Measurements from ENCODE around the gene PTK7. TPM values are rescaled to one million over a fixed set of nuclear protein-coding genes. Genes with fewer than 3 reads are reported as not detected.
A peak's percentile ranks its signal among the peaks of the same experiment; 100 is the strongest.
"Not testable (repeated sequence)": the region's sequence is repeated elsewhere in the genome, so short reads cannot be mapped to it uniquely, and the experiment has no call there.

PTK7 gene
- total RNA-seq, 1 experiment from 2014 or later: 48.1 TPM

GRCh38 chr6:43115365-43115764 lies 39.3 kb downstream of the PTK7 start:
- peak overlapping the region; percentile 26; the same call in 1 of the 2 replicates for H3K27ac ChIP-seq (ENCODE audit: low read length)
- ATAC-seq (peak; percentile 56; the same call in 1 of the 2 replicates), DNase-seq (peak; percentile 75)
- no peaks in the 10 kb centered on the region for H3K9me2 ChIP-seq (replicated peaks; ENCODE audit: low read length)
- BruUV-seq (replicated peaks): no TSS peak
- peaks cover 6% of the 10 kb centered on the region; the same call in 1 of the 2 replicates for H3K4me1 ChIP-seq (ENCODE audit: insufficient read depth, low read length)
- no peak overlapping the region for H2AFZ ChIP-seq (ENCODE audit: low read length)
- no peaks in the 10 kb centered on the region for H3K27me3 ChIP-seq (ENCODE audit: low read length)
- no peak overlapping the region for H3K9ac ChIP-seq (ENCODE audit: low read length)
- TF ChIP-seq EZH2phosphoT487 (IDR thresholded peaks at IDR 0.05; ENCODE audit: borderline replicate concordance, low read length) (no peak), EZH2 (IDR thresholded peaks at IDR 0.05; ENCODE audit: low read length, unreplicated experiment) (no peak), CTCF (conservative IDR thresholded peaks at IDR 0.05; ENCODE audit: low read depth, low read length) (no peak)
- intact Hi-C loops (cut with micrococcal nuclease): no loop called here
- no peaks in the 10 kb centered on the region for H3K9me3 ChIP-seq (ENCODE audit: low read length)
- peaks cover 8% of the 10 kb centered on the region; the same call in 1 of the 2 replicates for H3K79me2 ChIP-seq (ENCODE audit: low read length)
- H3K4me3 ChIP-seq (ENCODE audit: low read length): no peak overlapping the region
- H4K20me1 ChIP-seq (ENCODE audit: low read length): no peaks in the 10 kb centered on the region
- CTCF ChIA-PET: no interaction called here
- H3K36me3 ChIP-seq (ENCODE audit: low read depth, low read length): no peaks in the 10 kb centered on the region
- no peaks in the 10 kb centered on the region for H3F3A ChIP-seq (ENCODE audit: low read length, unreplicated experiment)
- no peak overlapping the region for H3K4me2 ChIP-seq (ENCODE audit: low read length)
- POLR2A ChIA-PET (ENCODE audit: unreplicated experiment): no interaction called here

GRCh38 chr6:43117466-43117865 lies 41.4 kb downstream of the PTK7 start:
- H3K9me2 ChIP-seq (replicated peaks; ENCODE audit: low read length); H2AFZ ChIP-seq (ENCODE audit: low read length); DNase-seq; POLR2A ChIA-PET (ENCODE audit: unreplicated experiment); ATAC-seq; H3K27ac ChIP-seq (ENCODE audit: low read length); intact Hi-C loops (cut with micrococcal nuclease); CTCF ChIA-PET; H3K27me3 ChIP-seq (ENCODE audit: low read length); H3K9me3 ChIP-seq (ENCODE audit: low read length); H3K4me2 ChIP-seq (ENCODE audit: low read length); H3K9ac ChIP-seq (ENCODE audit: low read length); H3K4me3 ChIP-seq (ENCODE audit: low read length); H3K36me3 ChIP-seq (ENCODE audit: low read depth, low read length); H3F3A ChIP-seq (ENCODE audit: low read length, unreplicated experiment); H4K20me1 ChIP-seq (ENCODE audit: low read length); BruUV-seq (replicated peaks); H3K79me2 ChIP-seq (ENCODE audit: low read length): not testable (repeated sequence)
- H3K4me1 ChIP-seq (ENCODE audit: insufficient read depth, low read length): peaks cover 22% of the 10 kb centered on the region

GRCh38 chr6:43119482-43119881 lies 43.4 kb downstream of the PTK7 start:
- Histone ChIP-seq H3F3A (ENCODE audit: low read length, unreplicated experiment) (no peaks in the 10 kb centered on the region), H2AFZ (ENCODE audit: low read length) (no peak overlapping the region), H3K9ac (ENCODE audit: low read length) (no peak overlapping the region), H3K79me2 (ENCODE audit: low read length) (peaks cover 8% of the 10 kb centered on the region; the same call in 1 of the 2 replicates), H3K27ac (ENCODE audit: low read length) (no peak overlapping the region), H4K20me1 (ENCODE audit: low read length) (no peaks in the 10 kb centered on the region), H3K27me3 (ENCODE audit: low read length) (no peaks in the 10 kb centered on the region), H3K36me3 (ENCODE audit: low read depth, low read length) (no peaks in the 10 kb centered on the region), H3K4me3 (ENCODE audit: low read length) (no peak overlapping the region), H3K4me1 (ENCODE audit: insufficient read depth, low read length) (peaks cover 22% of the 10 kb centered on the region), H3K9me2 (replicated peaks; ENCODE audit: low read length) (no peaks in the 10 kb centered on the region), H3K9me3 (ENCODE audit: low read length) (no peaks in the 10 kb centered on the region), H3K4me2 (ENCODE audit: low read length) (no peak overlapping the region)
- DNase-seq (no peak), ATAC-seq (no peak)
- TF ChIP-seq CTCF (conservative IDR thresholded peaks at IDR 0.05; ENCODE audit: low read depth, low read length) (no peak), EZH2phosphoT487 (IDR thresholded peaks at IDR 0.05; ENCODE audit: borderline replicate concordance, low read length) (no peak), EZH2 (IDR thresholded peaks at IDR 0.05; ENCODE audit: low read length, unreplicated experiment) (no peak)
- CTCF ChIA-PET: no interaction called here
- intact Hi-C loops (cut with micrococcal nuclease): no loop called here
- no TSS peak for BruUV-seq (replicated peaks)
- POLR2A ChIA-PET (ENCODE audit: unreplicated experiment): no interaction called here
